H1 (cell line): Measurements from ENCODE around the gene CD4. TPM values are rescaled to one million over a fixed set of nuclear protein-coding genes. Genes with fewer than 3 reads are reported as not detected.

Experiments
- ASH2L ChIP-seq: fragments of 200-600, 300-600 bp; sonication (generic); IDR thresholded peaks from one replicate; pipeline ENCODE4 v1.7.1; 2017; ENCODE audit warnings: low read length
- EGR1 ChIP-seq: IDR thresholded peaks from 2 replicates; pipeline ENCODE4 v1.6.1; 2011; ENCODE audit warnings: low read depth, low read length, borderline replicate concordance
- GABPA ChIP-seq: IDR thresholded peaks from 2 replicates; pipeline ENCODE4 v1.6.1; 2011; ENCODE audit warnings: mild to moderate bottlenecking, low read length, moderate library complexity, borderline replicate concordance; ENCODE audit not compliant: insufficient read depth
- polyA plus RNA-seq, 7 experiments: library from polyadenylated mRNA; depleted of rRNA in 3 of 7; stranded (reverse) in 5 of 7; unstranded in 2 of 7; fragments of >200 nt in 5 of 7; fragments of 200-250 nt in 2 of 7; gene quantifications; 1 replicate in 5 of 7; 2 replicates in 1 of 7; 4 replicates in 1 of 7; pipeline versions ENCODE4 v1.2.1 to v1.2.3, GENCODE V29; 2011 to 2013; ENCODE audit warnings: missing spikeins in 2 of 7, mixed read lengths in 2 of 7
- total RNA-seq: library from RNA; stranded (reverse); fragmentation: NEBNext Ultra II Directional; extraction: Animal tissue kit (Norgen Biotek cat#: 25700); gene quantifications from 2 replicates; pipeline ENCODE4 v1.2.1, GENCODE V29; 2021

CD4 gene
- total and polyA plus RNA-seq, 2 of the 8 experiments (the other 6 are each of a cell fraction or from before 2014, with no cell fraction given) = 3.4 to 5.1 TPM

DNA sequence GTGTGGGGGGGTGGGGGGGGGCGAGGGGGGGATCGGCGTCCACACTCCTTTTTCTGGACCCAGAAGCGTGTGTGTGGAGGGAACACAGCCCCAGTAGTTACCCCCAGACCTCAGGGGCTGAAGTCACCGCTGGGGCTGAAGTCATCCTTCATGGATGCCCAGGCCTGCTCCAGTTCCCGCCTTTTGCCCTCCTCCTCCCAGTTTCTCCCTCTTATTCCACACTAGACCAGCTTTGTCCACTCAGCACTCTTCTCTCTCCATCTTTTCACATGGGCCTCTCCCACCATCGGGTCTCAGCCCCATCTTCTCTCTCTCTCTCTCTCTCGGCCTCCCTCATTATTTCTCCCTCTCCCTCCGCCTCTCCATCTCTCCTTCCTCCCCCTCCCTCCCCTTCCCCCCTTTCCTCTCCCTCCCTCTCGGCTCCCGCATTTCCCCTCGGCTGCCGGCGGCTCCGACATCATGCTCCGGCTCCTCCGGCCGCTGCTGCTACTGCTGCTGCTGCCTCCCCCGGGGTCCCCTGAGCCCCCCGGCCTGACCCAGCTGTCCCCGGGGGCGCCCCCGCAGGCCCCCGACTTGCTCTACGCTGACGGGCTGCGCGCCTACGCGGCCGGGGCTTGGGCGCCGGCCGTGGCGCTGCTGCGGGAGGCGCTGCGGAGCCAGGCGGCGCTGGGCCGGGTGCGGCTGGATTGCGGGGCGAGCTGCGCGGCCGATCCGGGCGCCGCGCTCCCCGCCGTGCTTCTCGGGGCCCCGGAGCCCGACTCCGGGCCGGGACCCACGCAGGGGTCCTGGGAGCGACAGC is 38.9 kb downstream of the CD4 start, which contains the start of gene P3H3 (continued):
- peak; percentile 16 for TF ChIP-seq ASH2L
- TF ChIP-seq GABPA = no peak
- 0 out of 2 replicates have a peak, but pooled peaks have one; percentile 3 for TF ChIP-seq EGR1
